AG04450 (cell line): ENCODE data around the gene S100A3. TPM values are rescaled to one million over a fixed set of nuclear protein-coding genes. Genes with fewer than 3 reads are reported as not detected.
"Not testable (repeated sequence)": the region's sequence is repeated elsewhere in the genome, so short reads cannot be mapped to it uniquely, and the experiment has no call there.

Experiments used
- CTCF ChIA-PET: fragments of 300-600, 350-600 bp; formaldehyde crosslinking; extraction: SDS; loops from one replicate; lab custom pipeline; 2022; ENCODE audit warnings: antibody characterized with exemption, inconsistent platforms; lab: Charles Lee
- POLR2A ChIA-PET: fragments of 350-600 bp; formaldehyde crosslinking; extraction: SDS; loops from one replicate; lab custom pipeline; 2021; ENCODE audit warnings: antibody characterized with exemption, inconsistent platforms; lab: Yijun Ruan, JAX
- DNase-seq: peaks from one replicate; pipeline ENCODE4 v3.0.0-alpha.2; 2011; ENCODE audit warnings: low read depth, low spot score
- H3K27ac ChIP-seq: one replicate; pipeline ENCODE4 v1.5.1; 2012; ENCODE audit warnings: low read depth, low read length, control low read depth
- H3K27me3 ChIP-seq: one replicate; pipeline ENCODE4 v1.6.0; 2012; ENCODE audit warnings: low read length; ENCODE audit not compliant: control insufficient read depth, insufficient read depth
- H3K4me3 ChIP-seq: 2 replicates; pipeline ENCODE4 v1.5.1; 2011; ENCODE audit warnings: mild to moderate bottlenecking, low read depth, low read length, control low read depth
- H3K9me3 ChIP-seq: 2 replicates; pipeline ENCODE4 v1.5.1; 2012; ENCODE audit warnings: low read length; ENCODE audit not compliant: control insufficient read depth, insufficient read depth
- CTCF ChIP-seq: IDR thresholded peaks from 2 replicates; pipeline ENCODE4 v1.5.1; 2011; ENCODE audit warnings: low read depth, low read length, control low read depth, inconsistent platforms
- polyA plus RNA-seq: library from polyadenylated mRNA; depleted of rRNA; stranded (reverse); fragments of >200 nt; gene quantifications from 2 replicates; pipeline ENCODE4 v1.2.3, GENCODE V29; 2011

Gene S100A3
- polyA plus RNA-seq, 1 experiment = 1.8 TPM

DNA sequence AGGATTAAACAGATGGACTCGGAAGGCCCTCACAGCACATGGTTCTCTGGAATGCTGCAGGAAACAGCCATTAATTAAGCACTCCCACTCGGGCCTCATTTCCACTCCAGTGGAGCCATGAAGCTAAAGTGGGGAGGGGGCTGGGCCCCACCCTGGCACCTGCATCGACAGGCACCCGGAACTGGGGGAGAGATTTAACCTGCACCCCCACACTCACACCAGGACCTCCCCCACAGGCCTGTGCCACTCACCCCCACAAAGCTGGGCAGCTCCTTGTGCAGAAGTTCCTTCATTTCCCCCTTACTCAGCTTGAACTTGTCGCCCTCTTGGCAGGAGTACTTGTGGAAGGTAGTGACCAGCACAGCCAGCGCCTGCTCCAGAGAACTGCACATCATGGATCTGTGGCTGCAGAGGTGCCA is 14.4 kb upstream of the S100A3 start:
- Histone ChIP-seq H3K27ac (no peak overlapping the region), H3K9me3 (no peaks in the 10 kb centered on the region), H3K4me3 (no peak overlapping the region), H3K27me3 (no peaks in the 10 kb centered on the region)
- ChIA-PET CTCF (interaction anchor here (0.8 to 5.0 kb wide), 3 partner anchors 31 to 69 kb away, joined by 3 to 22 read pairs (median 6); no protein-coding TSS in a partner anchor), POLR2A (interaction anchor here (1.2 to 4.1 kb wide), 3 partner anchors 19 to 64 kb away, joined by 3 to 76 read pairs (median 23); partner anchors contain the start of genes S100A13, S100A4 and S100A6)
- TF ChIP-seq CTCF = no peak
- DNase-seq = no peak

DNA sequence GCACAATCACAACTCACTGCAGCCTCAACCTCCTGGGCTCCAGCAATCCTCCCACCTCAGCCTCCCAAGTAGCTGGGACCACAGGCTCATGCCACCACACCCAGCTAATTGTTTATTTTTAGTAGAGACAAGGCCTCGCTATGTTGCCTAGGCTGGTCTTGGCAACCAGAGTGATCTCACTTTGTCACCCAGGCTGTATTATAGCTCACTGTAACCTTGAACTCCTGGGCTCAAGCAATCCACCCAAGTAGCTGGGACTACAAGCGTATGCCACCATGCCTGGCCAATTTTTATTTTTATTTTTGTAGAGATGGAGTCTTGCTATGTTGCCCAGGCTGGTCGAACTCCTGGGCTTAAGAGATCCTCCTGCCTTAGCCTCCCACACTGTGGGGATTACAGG is 13.0 kb upstream of the S100A3 start:
- H3K27me3 ChIP-seq, H3K9me3 ChIP-seq, DNase-seq, H3K4me3 ChIP-seq, POLR2A ChIA-PET, H3K27ac ChIP-seq: not testable (repeated sequence)
- CTCF ChIA-PET = interaction anchor here (1.3 to 5.0 kb wide), 6 partner anchors 10 to 67 kb away, joined by 3 to 22 read pairs (median 5); no protein-coding TSS in a partner anchor

DNA sequence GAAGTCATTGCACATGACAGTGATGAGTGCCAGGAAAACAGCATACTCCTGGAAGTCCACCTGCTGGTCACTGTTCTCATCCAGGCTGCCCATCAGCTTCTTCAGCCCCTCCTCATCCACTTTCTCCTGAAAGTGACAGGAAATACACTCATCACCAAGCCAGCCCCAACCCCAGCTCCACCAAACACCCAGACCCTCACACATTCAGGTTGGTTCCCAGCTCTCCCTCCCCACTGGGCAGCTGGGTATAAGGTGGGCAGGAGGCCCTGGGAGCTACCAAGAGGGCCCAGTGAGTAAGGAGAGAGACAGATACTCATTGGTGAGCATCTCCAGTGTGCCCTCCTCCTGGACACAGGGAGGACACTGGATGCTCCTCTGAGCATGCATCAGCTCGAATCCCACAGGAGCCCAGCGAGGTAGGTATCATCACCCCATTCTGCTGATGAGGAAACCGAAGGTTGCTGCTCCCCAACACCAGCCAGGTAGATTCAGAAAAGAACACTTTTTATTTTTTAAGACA is 12.5 kb upstream of the S100A3 start:
- no peak for TF ChIP-seq CTCF
- DNase-seq = no peak
- H3K27ac ChIP-seq = no peak overlapping the region
- no peak overlapping the region for H3K4me3 ChIP-seq
- CTCF ChIA-PET = interaction anchor here (1.3 to 5.0 kb wide), 5 partner anchors 11 to 66 kb away, joined by 3 to 22 read pairs (median 5); no protein-coding TSS in a partner anchor
- POLR2A ChIA-PET = no interaction called here
- no peaks in the 10 kb centered on the region for H3K9me3 ChIP-seq
- H3K27me3 ChIP-seq = no peaks in the 10 kb centered on the region

DNA sequence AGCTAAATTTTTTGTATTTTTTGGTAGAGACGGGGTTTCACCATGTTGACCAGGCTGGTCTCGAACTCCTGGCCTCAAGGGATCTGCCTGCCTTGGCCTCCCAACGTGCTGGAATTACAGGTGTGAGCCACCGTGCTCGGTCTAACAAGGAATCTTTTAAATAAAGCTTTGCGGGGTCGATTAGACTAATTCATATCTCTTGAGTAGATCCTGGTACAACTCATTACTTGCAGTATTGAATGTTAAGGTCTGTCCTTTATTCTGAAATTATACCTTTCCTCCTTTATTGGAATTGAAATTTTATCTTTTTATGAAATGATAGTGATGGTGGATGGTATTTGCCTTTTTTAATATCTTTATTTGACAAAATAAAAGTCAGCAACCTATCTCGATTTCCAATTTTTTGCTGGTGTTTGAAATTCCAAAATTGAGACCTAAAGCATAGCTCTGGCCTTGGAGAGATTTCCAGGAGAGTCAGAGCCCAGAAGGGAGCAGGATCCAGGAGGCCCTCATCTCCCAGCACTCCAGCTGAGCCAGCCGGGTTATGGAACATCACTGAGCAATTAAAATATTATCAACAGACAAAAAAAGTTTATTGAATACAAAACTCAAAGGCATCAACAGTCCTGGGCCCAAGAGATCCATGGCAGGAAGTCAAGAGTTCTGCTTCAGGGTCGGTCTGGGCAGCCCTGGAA is 11.9 kb upstream of the S100A3 start:
- POLR2A ChIA-PET = no interaction called here
- Histone ChIP-seq H3K9me3 (no peaks in the 10 kb centered on the region), H3K27me3 (no peaks in the 10 kb centered on the region), H3K4me3 (no peak overlapping the region), H3K27ac (no peak overlapping the region)
- no peak for DNase-seq
- no peak for TF ChIP-seq CTCF
- CTCF ChIA-PET = interaction anchor here (1.2 to 5.0 kb wide), 6 partner anchors 11 to 209 kb away, joined by 3 to 22 read pairs (median 4); no protein-coding TSS in a partner anchor

DNA sequence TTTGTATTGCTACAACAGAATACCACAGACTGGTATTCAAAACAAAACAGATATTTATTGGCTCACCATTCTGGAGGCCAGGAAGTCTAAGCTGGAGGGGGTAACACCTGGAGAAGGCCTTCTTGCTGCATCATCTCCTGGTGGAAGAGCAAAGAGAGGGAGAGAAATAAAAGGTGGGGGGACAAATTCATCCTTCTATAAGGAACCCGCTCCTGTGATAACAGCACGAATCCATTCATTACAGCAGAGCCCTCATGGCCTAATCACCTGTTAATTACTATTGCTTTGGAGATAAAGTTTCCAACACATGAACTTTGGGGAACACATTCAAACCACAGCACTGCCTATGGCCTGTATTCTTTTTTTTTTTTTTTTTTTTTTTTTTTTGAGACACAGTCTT is 11.2 kb upstream of the S100A3 start:
- no peak for DNase-seq
- Histone ChIP-seq H3K4me3 (no peak overlapping the region), H3K27me3 (no peaks in the 10 kb centered on the region), H3K9me3 (no peaks in the 10 kb centered on the region), H3K27ac (no peak overlapping the region)
- no peak for TF ChIP-seq CTCF
- ChIA-PET CTCF (interaction anchor here (1.2 to 5.0 kb wide), 3 partner anchors 27 to 208 kb away, joined by 3 to 22 read pairs (median 6); no protein-coding TSS in a partner anchor), POLR2A (no interaction called here)
